Suprapubic skin (tissue), 3 donors: ENCODE results near the gene GAK.

Experiments used
- POLR2AphosphoS5 ChIP-seq, 3 donors: sonication (generic); formaldehyde crosslinking; IDR thresholded peaks; one replicate each; pipeline ENCODE4 v1.6.1; 2017; ENCODE audit warnings: antibody characterized with exemption in 3 of 3
- TF ChIP-seq, protein P1 (sequence below), 2 donors: fragments of 200-600 bp in 1 of 2; fragments of 450-650 bp in 1 of 2; sonication (generic) in 1 of 2; IDR thresholded peaks; one replicate each; pipeline ENCODE4 v1.5.1; 2016 to 2019; ENCODE audit warnings: antibody characterized with exemption in 2 of 2, mild to moderate bottlenecking in 1 of 2, moderate library complexity in 1 of 2

GRCh38 chr4:808860-809570 lies 123.1 kb downstream of the GAK start:
- TF ChIP-seq, protein P1, sequence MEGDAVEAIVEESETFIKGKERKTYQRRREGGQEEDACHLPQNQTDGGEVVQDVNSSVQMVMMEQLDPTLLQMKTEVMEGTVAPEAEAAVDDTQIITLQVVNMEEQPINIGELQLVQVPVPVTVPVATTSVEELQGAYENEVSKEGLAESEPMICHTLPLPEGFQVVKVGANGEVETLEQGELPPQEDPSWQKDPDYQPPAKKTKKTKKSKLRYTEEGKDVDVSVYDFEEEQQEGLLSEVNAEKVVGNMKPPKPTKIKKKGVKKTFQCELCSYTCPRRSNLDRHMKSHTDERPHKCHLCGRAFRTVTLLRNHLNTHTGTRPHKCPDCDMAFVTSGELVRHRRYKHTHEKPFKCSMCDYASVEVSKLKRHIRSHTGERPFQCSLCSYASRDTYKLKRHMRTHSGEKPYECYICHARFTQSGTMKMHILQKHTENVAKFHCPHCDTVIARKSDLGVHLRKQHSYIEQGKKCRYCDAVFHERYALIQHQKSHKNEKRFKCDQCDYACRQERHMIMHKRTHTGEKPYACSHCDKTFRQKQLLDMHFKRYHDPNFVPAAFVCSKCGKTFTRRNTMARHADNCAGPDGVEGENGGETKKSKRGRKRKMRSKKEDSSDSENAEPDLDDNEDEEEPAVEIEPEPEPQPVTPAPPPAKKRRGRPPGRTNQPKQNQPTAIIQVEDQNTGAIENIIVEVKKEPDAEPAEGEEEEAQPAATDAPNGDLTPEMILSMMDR (IDR thresholded peaks at IDR 0.05), result no peak
- no peak for TF ChIP-seq POLR2AphosphoS5 (IDR thresholded peaks at IDR 0.05)
